ENCODE results near the gene TUBGCP2.

Gene TUBGCP2

GRCh38 chr10:133350950-133351329, 42.3 kb upstream of the TUBGCP2 start:
- ChIA-PET POLR2A (interaction anchor here (1.4 kb wide), 1 partner anchor 21 kb away, joined by 4 read pairs; no protein-coding TSS in a partner anchor), CTCF (interaction anchor here (1.3 to 1.6 kb wide), 2 partner anchors 21 to 23 kb away, joined by 3 to 6 read pairs; no protein-coding TSS in a partner anchor)
- no peak for TF ChIP-seq CTCF (IDR thresholded peaks at IDR 0.05; ENCODE audit: insufficient read depth, low read length, missing control alignments)

GRCh38 chr10:133350283-133350949, 41.7 kb upstream of the TUBGCP2 start:
- ChIA-PET CTCF (interaction anchor here (1.3 to 1.6 kb wide), 2 partner anchors 21 to 22 kb away, joined by 3 to 6 read pairs; no protein-coding TSS in a partner anchor), POLR2A (interaction anchor here (0.8 kb wide), 1 partner anchor 23 kb away, joined by 3 read pairs; no protein-coding TSS in a partner anchor)
- H3K4me3 ChIP-seq (ENCODE audit: low read depth, low read length), result no peak overlapping the region
- DNase-seq (ENCODE audit: low read depth, low spot score), result no peak
- no peak for TF ChIP-seq CTCF (IDR thresholded peaks at IDR 0.05; ENCODE audit: insufficient read depth, low read length, missing control alignments)

More at GRCh38 chr10:133350950-133351329, 42.3 kb upstream of the TUBGCP2 start:
- DNase-seq (ENCODE audit: low read depth, low spot score), result no peak
- H3K4me3 ChIP-seq (ENCODE audit: low read depth, low read length), result no peak overlapping the region

- no peak for DNase-seq (ENCODE audit: low read depth, low spot score)
- ChIA-PET CTCF (interaction anchor here (1.6 kb wide), 1 partner anchor 20 kb away, joined by 6 read pairs; no protein-coding TSS in a partner anchor), POLR2A (interaction anchor here (0.8 kb wide), 1 partner anchor 22 kb away, joined by 3 read pairs; no protein-coding TSS in a partner anchor)
- TF ChIP-seq CTCF (IDR thresholded peaks at IDR 0.05; ENCODE audit: insufficient read depth, low read length, missing control alignments), result no peak
- no peak overlapping the region for H3K4me3 ChIP-seq (ENCODE audit: low read depth, low read length)
Observed at GRCh38 chr10:133349577-133350011, 40.9 kb upstream of the TUBGCP2 start.

GRCh38 chr10:133349160-133349568, 40.5 kb upstream of the TUBGCP2 start:
- POLR2A ChIA-PET, result no interaction called here
- CTCF ChIA-PET, result interaction anchor here (1.6 kb wide), 1 partner anchor 19 kb away, joined by 6 read pairs; no protein-coding TSS in a partner anchor
- TF ChIP-seq CTCF (IDR thresholded peaks at IDR 0.05; ENCODE audit: insufficient read depth, low read length, missing control alignments), result no peak
- DNase-seq (ENCODE audit: low read depth, low spot score), result no peak
- no peak overlapping the region for H3K4me3 ChIP-seq (ENCODE audit: low read depth, low read length)

- POLR2A ChIA-PET, result interaction anchor here (0.8 kb wide), 1 partner anchor 19 kb away, joined by 6 read pairs; no protein-coding TSS in a partner anchor
- no peak overlapping the region for H3K4me3 ChIP-seq (ENCODE audit: low read depth, low read length)
- TF ChIP-seq CTCF (IDR thresholded peaks at IDR 0.05; ENCODE audit: insufficient read depth, low read length, missing control alignments), result no peak
- CTCF ChIA-PET, result interaction anchor here (1.6 to 2.3 kb wide), 2 partner anchors 18 to 21 kb away, joined by 6 read pairs; no protein-coding TSS in a partner anchor
- no peak for DNase-seq (ENCODE audit: low read depth, low spot score)
Observed at GRCh38 chr10:133347710-133348517, 39.2 kb upstream of the TUBGCP2 start.

Data from AG04449 (cell line).